IMR-90 (cell line): ENCODE results near the gene ACP4.

Experiments used
- CEBPB ChIP-seq: IDR thresholded peaks from 2 replicates; pipeline ENCODE4 v1.6.1; 2012; ENCODE audit warnings: low read depth, low read length, improper control_type of control experiment
- CTCF ChIP-seq: conservative IDR thresholded peaks from 2 replicates; pipeline ENCODE4 v1.5.1; 2012; ENCODE audit warnings: mild to moderate bottlenecking, low read depth, low read length, improper control_type of control experiment
- POLR2A ChIP-seq: IDR thresholded peaks from 2 replicates; pipeline ENCODE4 v1.6.1; 2012; ENCODE audit warnings: mild to moderate bottlenecking, low read depth, low read length
- RFX5 ChIP-seq: IDR thresholded peaks from 2 replicates; pipeline ENCODE4 v1.8.0; 2012; ENCODE audit warnings: low read depth, mild to moderate bottlenecking, low read length, moderate library complexity
- USF2 ChIP-seq: fragments of 150-350 bp; IDR thresholded peaks from 2 replicates; pipeline ENCODE4 v1.6.1; 2017; ENCODE audit warnings: mild to moderate bottlenecking, antibody characterized with exemption, low read length, low read depth

- no peak for TF ChIP-seq CEBPB
- TF ChIP-seq CTCF, result no peak
- no peak for TF ChIP-seq RFX5
- no peak for TF ChIP-seq POLR2A
- no peak for TF ChIP-seq USF2
Measured at GRCh38 chr19:50798659-50799546, 8.7 kb downstream of the ACP4 start.
